Epithelial cell of prostate (primary cell): ENCODE data around the gene GIMAP5.
"Not testable (repeated sequence)": the region's sequence is repeated elsewhere in the genome, so short reads cannot be mapped to it uniquely, and the experiment has no call there.

Experiments used
- DNase-seq: peaks from one replicate; pipeline ENCODE4 v3.0.0-alpha.2; 2011; ENCODE audit warnings: low read depth, low spot score
- H3K27ac ChIP-seq: fragments of 450-650 bp; 2 replicates; pipeline ENCODE4 v1.5.1; 2017; ENCODE audit warnings: mild to moderate bottlenecking

The GIMAP5 gene

GRCh38 chr7:150756858-150757257, 19.6 kb downstream of the GIMAP5 start:
- DNase-seq: no peak
- no peak overlapping the region for H3K27ac ChIP-seq

- H3K27ac ChIP-seq: no peak overlapping the region
- DNase-seq: no peak
Measured at GRCh38 chr7:150759479-150759878, 22.3 kb downstream of the GIMAP5 start.

DNA sequence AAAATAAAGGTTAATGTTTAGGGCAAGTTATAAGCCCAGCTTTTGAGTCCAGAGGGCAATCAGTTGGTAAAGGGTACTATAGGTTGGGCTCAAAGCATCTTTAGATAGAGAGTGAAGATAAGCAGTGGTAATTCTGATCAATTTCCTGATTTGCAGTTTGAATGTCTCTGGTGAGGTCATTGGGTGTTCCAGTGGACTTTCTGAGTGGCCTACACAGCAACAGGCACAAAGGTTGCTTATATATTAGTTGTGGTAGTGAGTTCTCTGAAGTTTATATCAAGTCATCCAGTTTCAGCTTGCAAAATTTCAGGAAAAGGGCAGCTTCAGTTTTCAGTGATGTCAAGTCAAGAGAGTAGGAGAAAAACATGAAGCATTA, 29.1 kb downstream of the GIMAP5 start:
- H3K27ac ChIP-seq: no peak overlapping the region
- DNase-seq: no peak

DNA sequence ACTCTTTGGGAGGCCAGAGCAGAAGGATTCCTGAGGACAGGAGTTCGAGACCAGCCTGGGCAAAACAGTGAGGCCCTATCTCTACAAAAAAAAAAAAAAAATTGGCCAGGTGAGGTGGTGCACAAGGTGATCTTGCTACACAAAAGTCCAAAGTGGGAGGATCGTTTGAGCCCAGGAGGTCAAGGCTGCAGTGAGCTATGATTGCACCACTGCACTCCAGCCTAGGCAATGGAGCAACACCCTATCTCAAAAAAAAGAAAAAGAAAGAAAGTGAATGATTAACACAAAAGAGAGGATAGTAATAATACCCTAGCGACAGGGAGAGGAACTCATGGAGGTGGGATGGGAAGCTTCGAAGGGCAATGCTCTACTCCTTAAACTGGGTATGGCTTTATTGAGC, 32.5 kb downstream of the GIMAP5 start:
- no peak for DNase-seq
- H3K27ac ChIP-seq: no peak overlapping the region

- not testable (repeated sequence) for H3K27ac ChIP-seq, DNase-seq
Measured at GRCh38 chr7:150774131-150774530, 36.9 kb downstream of the GIMAP5 start.

- no peak for DNase-seq
- no peak overlapping the region for H3K27ac ChIP-seq
Measured at GRCh38 chr7:150778014-150778737, 41.0 kb downstream of the GIMAP5 start.

- H3K27ac ChIP-seq: no peak overlapping the region
- peak; percentile 6 for DNase-seq
Measured at GRCh38 chr7:150778738-150779301, 41.6 kb downstream of the GIMAP5 start.

DNA sequence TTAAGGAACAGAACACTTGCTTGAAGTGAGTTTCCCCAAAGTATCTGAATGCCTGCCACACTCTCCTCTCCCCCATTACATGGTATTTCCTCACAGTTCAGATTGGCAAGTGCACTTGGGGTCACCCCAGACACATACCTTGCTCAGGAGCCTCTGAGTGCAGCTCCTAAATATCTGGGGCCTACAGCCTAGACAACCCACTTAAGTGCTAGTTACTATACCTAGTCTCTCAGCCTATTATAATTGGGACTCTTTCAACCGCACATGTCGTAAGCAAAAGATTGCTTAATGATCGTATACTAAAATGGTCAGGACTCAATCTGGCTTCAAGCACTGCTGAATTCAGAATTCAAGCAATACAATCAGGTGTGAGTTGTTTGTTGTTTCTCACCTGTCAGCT, 43.1 kb downstream of the GIMAP5 start:
- DNase-seq: no peak
- no peak overlapping the region for H3K27ac ChIP-seq

GRCh38 chr7:150781103-150781502, 43.9 kb downstream of the GIMAP5 start:
- no peak for DNase-seq
- H3K27ac ChIP-seq: no peak overlapping the region

- no peak for DNase-seq
- no peak overlapping the region for H3K27ac ChIP-seq
Measured at GRCh38 chr7:150781961-150782360, 44.7 kb downstream of the GIMAP5 start.

- DNase-seq: no peak
- H3K27ac ChIP-seq: no peak overlapping the region
Measured at GRCh38 chr7:150784120-150784736, 47.0 kb downstream of the GIMAP5 start.

DNA sequence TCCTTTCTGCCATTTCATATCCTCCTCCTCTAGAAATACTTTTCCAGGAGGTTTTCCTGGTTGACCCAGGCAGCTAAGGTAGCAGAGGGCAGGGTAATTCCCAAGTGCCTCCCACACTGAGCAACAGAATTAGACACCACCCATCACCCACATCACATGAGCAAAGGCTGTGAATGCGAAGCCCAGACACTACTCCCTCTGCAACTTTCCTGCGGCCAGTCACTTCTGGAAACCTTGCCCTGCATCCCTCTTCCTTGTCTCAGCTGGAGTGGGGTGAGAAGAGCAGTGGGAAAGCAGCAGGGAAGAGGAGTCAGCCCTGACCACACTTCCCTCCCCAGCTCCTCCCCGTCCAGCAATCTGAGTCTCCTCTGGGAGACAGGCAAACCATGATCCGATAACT, 47.7 kb downstream of the GIMAP5 start:
- no peak for DNase-seq
- no peak overlapping the region for H3K27ac ChIP-seq

DNA sequence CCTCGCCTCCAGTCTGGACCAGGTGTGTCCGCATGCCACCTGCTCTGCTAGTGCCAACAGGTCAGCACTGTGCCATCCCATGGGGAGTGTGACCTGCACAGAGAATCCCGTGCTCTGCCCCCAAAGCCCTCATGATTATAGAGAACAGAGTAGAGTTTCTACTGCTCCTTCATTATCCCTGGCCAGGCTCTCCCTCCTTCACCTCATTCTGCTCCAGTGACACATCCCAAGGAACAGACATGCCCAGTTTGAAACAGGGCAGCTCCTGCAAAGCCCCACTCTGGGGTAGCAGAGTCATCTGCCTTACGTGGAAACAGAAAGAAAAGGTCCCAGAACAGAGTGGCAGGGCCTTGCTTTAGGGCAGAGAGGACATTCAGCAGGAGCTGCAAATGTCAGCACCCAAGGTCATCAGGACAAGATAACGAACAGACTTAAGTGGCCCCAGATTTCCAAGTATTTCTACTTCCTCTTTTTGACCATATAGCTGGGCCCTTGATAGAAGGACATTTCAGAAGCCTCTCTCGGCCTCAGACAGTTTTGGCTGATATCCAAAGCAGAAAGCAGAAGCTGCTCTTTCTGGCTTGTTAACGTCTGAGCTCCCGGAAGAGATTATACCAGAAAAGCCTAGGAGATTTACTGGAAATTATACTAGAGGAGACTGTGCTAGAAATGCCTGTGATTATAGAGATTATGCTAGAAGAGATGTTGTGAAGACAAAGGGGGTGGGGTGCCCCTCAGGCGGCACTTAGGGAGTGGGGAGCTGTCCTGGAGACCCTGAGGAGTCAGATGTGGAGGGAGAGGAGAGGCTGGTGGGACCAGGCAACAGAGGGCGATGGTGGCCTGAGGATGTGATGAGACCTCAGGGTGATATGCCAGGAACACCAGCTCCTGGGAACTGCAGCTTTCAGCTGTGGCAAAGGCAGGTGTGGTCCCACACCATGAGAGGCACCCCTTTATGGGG, 50.4 kb downstream of the GIMAP5 start:
- no peak overlapping the region for H3K27ac ChIP-seq
- no peak for DNase-seq

DNA sequence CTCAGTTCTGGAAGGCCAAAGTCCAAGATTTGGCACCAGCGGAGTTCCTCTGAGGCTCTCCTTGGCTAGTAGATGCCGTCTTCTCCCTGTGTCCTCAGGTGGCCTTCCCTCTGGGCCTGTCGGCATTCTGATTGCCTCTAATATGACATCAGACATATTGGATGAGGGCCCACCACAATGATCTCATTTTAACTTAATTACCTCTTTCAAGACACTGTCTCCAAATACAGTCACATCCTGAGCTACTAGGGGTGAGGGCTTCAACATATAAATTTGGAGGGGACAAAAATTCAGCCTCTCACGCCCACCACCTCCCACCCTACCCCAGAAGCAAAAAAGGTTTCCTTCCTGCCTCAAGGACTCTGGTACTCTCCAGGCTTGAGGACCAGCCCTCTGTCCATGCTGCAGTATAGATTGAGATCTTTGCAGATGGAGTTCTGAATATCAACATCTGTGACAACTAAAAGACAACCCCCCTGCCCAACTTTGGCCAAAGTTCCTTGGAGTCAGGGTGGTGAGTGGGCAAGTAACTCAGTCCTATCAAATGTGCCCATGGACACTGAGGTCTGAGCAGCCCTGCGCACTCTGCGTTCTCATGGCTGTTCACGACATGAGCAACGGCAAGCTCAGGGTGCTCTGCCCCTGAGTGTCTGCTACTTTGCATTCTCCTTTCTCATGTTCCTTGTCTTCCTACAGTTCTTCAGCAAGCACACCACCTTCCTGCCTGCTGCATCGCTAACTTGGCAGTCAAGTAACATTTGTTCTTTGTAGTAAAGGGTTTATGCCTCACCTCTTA, 51.5 kb downstream of the GIMAP5 start:
- no peak overlapping the region for H3K27ac ChIP-seq
- DNase-seq: no peak

GRCh38 chr7:150790416-150791075, 53.3 kb downstream of the GIMAP5 start:
- H3K27ac ChIP-seq: no peak overlapping the region
- DNase-seq: no peak

DNA sequence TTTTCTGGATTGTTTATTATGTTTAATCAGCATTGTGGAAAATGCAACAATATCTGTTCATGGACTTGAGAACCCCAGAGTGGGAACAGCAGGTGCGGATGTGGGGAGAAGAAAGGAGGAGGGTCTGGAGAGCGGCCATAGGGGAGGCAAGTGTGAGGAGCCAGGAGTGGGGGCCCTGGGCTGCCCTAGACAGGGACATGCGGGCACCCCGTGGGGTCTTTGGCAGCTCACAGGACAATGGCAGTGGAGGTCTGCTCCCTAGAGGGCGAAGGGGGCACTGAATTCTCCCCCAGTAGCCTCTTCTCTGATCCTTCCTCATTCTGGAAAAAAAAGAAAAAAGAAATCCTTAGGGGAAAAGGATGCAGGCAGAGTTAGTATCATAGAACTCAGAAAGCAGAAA, 54.1 kb downstream of the GIMAP5 start:
- no peak overlapping the region for H3K27ac ChIP-seq
- no peak for DNase-seq

GRCh38 chr7:150791746-150792452, 54.7 kb downstream of the GIMAP5 start:
- DNase-seq: no peak
- no peak overlapping the region for H3K27ac ChIP-seq
